ENCODE measurements around the gene DPPA3. TPM values are rescaled to one million over a fixed set of nuclear protein-coding genes. Genes with fewer than 3 reads are reported as not detected.
"Not testable (repeated sequence)": the region's sequence is repeated elsewhere in the genome, so short reads cannot be mapped to it uniquely, and the experiment has no call there.

The DPPA3 gene
- total and polyA plus RNA-seq, 9 of the 15 experiments (the other 6 are each of a cell fraction or from before 2014, with no cell fraction given) = not detected

DNA sequence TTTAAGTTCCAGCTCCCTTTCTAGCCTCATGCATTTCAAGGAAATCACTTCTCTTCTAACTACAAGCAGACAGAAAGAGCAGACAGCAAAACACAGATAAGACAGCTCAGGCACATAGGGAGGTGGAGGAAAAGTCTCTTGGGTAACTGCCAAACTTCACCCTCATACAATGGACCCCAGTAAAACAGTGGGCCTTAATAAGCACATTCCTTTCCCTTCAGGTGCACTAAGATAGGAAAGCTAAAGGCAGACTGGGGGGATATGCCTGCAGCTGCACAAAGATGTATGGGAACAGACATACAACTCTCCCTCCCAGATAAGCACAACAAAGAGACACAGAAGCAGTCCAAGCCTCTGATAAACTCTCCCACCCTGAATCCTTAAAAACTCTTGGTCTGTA is 19.8 kb downstream of the DPPA3 start:
- H3K9ac ChIP-seq (ENCODE audit: insufficient read depth in 1 of 2, low read depth in 2 of 2, low read length in 2 of 2); BruUV-seq (replicated peaks); CTCF ChIA-PET (ENCODE audit: low intra/inter-chr PET ratio); H3K79me2 ChIP-seq (ENCODE audit: control insufficient read depth, insufficient read depth, low read length); ATAC-seq; H3K4me2 ChIP-seq (ENCODE audit: insufficient read depth, low read length); H3K9me3 ChIP-seq (replicated peaks; ENCODE audit: control insufficient read depth, insufficient read depth, low read depth, low read length); H3K36me3 ChIP-seq (ENCODE audit: control insufficient read depth, insufficient read depth, low read length); H3K4me1 ChIP-seq (replicated peaks in 1 of 2; ENCODE audit: control insufficient read depth in 2 of 2, insufficient read depth in 2 of 2, low read length in 2 of 2); intact Hi-C loops (cut with micrococcal nuclease); H2AFZ ChIP-seq (ENCODE audit: low read depth, low read length); H3K9me1 ChIP-seq (ENCODE audit: control insufficient read depth, insufficient read depth, low read length); in situ Hi-C loops (cut with MboI); FAIRE-seq; H3K27me3 ChIP-seq (ENCODE audit: control insufficient read depth in 2 of 2, insufficient read depth in 2 of 2, low read length in 2 of 2); H3K4me3 ChIP-seq; H4K20me1 ChIP-seq (replicated peaks; ENCODE audit: control insufficient read depth, insufficient read depth, low read length); H3K27ac ChIP-seq (ENCODE audit: extremely low read depth, low read depth, low read length): not testable (repeated sequence)
- peak in 1 of 4 experiments; percentile 18 for DNase-seq (ENCODE audit: extremely low read depth in 1 of 4, low spot score in 3 of 4)
- POLR2A ChIA-PET = interaction anchor here (1.1 kb wide), 1 partner anchor 13 kb away, joined by 3 read pairs; no protein-coding TSS in a partner anchor
- TF ChIP-seq NFIC (IDR thresholded peaks at IDR 0.05) (peak; percentile 58), TAL1 (IDR thresholded peaks at IDR 0.05) (peak; percentile 35; the same call in 1 of the 2 replicates), SOX6 (IDR thresholded peaks at IDR 0.05) (0 out of 2 replicates have a peak, but pooled peaks have one; percentile 11), CBFA2T3 (IDR thresholded peaks at IDR 0.05) (peak; percentile 69), CBFA2T2 (conservative IDR thresholded peaks at IDR 0.05) (peak; percentile 70), NCOR1 (IDR thresholded peaks at IDR 0.05) (peak; percentile 44; the same call in 1 of the 2 replicates), TCF3 (CRISPR knock-in tag; IDR thresholded peaks at IDR 0.05) (peak; percentile 58; the same call in 1 of the 2 replicates)

DNA sequence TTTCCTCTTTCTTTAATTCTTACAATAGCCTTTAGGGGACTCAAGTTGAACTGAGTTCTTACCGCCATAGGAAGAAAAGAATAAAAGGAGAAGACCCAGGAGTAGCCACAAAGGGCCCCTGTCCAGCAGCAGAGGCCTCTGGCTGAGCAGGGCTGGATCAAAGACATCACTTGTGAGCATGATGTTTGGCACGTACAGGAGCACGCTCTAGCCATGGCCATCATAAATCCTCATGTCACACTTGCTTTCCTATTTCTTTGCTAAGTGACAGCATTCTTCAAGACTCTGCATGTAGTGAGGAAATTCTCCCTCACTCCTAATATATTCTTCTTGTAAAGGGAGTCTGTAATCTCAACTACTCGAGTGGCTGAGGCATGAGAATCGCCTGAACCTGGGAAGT is 20.3 kb downstream of the DPPA3 start:
- FAIRE-seq (no peak), DNase-seq (ENCODE audit: extremely low read depth in 1 of 4, low spot score in 3 of 4) (no peak), ATAC-seq (no peak)
- BruUV-seq (replicated peaks) = no TSS peak
- TF ChIP-seq MEIS2 (IDR thresholded peaks at IDR 0.05; ENCODE audit: partially characterized antibody) (peak; percentile 50), CREM (IDR thresholded peaks at IDR 0.05; ENCODE audit: low read depth) (no peak)
- Histone ChIP-seq H3K27ac (ENCODE audit: extremely low read depth, low read depth, low read length) (no peak overlapping the region), H3K4me2 (ENCODE audit: insufficient read depth, low read length) (peak overlapping the region; percentile 37; the same call in 1 of the 2 replicates), H3K9me3 (replicated peaks; ENCODE audit: control insufficient read depth, insufficient read depth, low read depth, low read length) (no peaks in the 10 kb centered on the region), H3K4me1 (replicated peaks in 1 of 2; ENCODE audit: control insufficient read depth in 2 of 2, insufficient read depth in 2 of 2, low read length in 2 of 2) (0 out of 5 replicates have a peak, but pooled peaks cover 0 to 3% of the 10 kb centered on the region in 2 experiments), H3K36me3 (ENCODE audit: control insufficient read depth, insufficient read depth, low read length) (no peaks in the 10 kb centered on the region), H4K20me1 (replicated peaks; ENCODE audit: control insufficient read depth, insufficient read depth, low read length) (no peaks in the 10 kb centered on the region), H3K79me2 (ENCODE audit: control insufficient read depth, insufficient read depth, low read length) (no peaks in the 10 kb centered on the region), H3K27me3 (ENCODE audit: control insufficient read depth in 2 of 2, insufficient read depth in 2 of 2, low read length in 2 of 2) (no peaks in the 10 kb centered on the region; a peak in 1 of 5 replicates), H3K4me3 (no peak overlapping the region), H3K9me1 (ENCODE audit: control insufficient read depth, insufficient read depth, low read length) (no peaks in the 10 kb centered on the region), H3K9ac (ENCODE audit: insufficient read depth in 1 of 2, low read depth in 2 of 2, low read length in 2 of 2) (no peak overlapping the region), H2AFZ (ENCODE audit: low read depth, low read length) (no peak overlapping the region)
- intact Hi-C loops (cut with micrococcal nuclease) = no loop called here
- ChIA-PET CTCF (ENCODE audit: low intra/inter-chr PET ratio) (no interaction called here), POLR2A (interaction anchor here (1.1 kb wide), 1 partner anchor 14 kb away, joined by 3 read pairs; no protein-coding TSS in a partner anchor)
- 0% methylated on average over 4 of the region's 5 CpGs for WGBS (ENCODE audit: insufficient coverage, low coverage, missing lambda C conversion rate)
- in situ Hi-C loops (cut with MboI) = no loop called here

All from K562 (cell line).